PC-3 (cell line): ENCODE data around the gene RTF1. TPM values are rescaled to one million over a fixed set of nuclear protein-coding genes. Genes with fewer than 3 reads are reported as not detected.

Experiments
- ATAC-seq: fragments of 200-7000 bp; cut with Tn5 transposase; 2 replicates; pipeline ENCODE4 v1.9.1; 2020; ENCODE audit warnings: mild to moderate bottlenecking, moderate library complexity
- BruUV-seq: library from RNA; stranded (reverse); fragments of 400-500 nt; replicated peaks from 2 replicates; lab custom pipeline; 2021; lab: Mats Ljungman, UMichigan
- CTCF ChIA-PET: fragments of 300-600 bp; sonication (Branson Sonifier 250); formaldehyde crosslinking; loops from one replicate; lab custom pipeline; 2022; ENCODE audit warnings: antibody characterized with exemption; lab: Charles Lee
- POLR2A ChIA-PET: fragments of 300-600 bp; sonication (Branson Sonifier 250); formaldehyde crosslinking; loops from one replicate; lab custom pipeline; 2022; ENCODE audit warnings: antibody characterized with exemption; ENCODE audit not compliant: unreplicated experiment; lab: Charles Lee
- DNase-seq: peaks from one replicate; pipeline ENCODE4 v3.0.0-alpha.2; 2015
- H2AFZ ChIP-seq: fragments of 300-600 bp; sonication (generic); 2 replicates; pipeline ENCODE4 v1.6.0; 2016; ENCODE audit warnings: antibody characterized with exemption, low read length
- H3F3A ChIP-seq: fragments of 300-600 bp; sonication (generic); one replicate; pipeline ENCODE4 v1.6.0; 2017; ENCODE audit warnings: antibody characterized with exemption, low read length, control low read depth, mild to moderate bottlenecking; ENCODE audit not compliant: unreplicated experiment
- H3K27ac ChIP-seq: fragments of 300-600 bp; sonication (generic); 2 replicates; pipeline ENCODE4 v1.5.1; 2016; ENCODE audit warnings: mild to moderate bottlenecking, low read length
- H3K27me3 ChIP-seq: fragments of 300-600 bp; sonication (generic); 2 replicates; pipeline ENCODE4 v1.6.1; 2016; ENCODE audit warnings: low read length, mixed read lengths
- H3K36me3 ChIP-seq: fragments of 300-600 bp; sonication (generic); 2 replicates; pipeline ENCODE4 v1.6.1; 2016; ENCODE audit warnings: low read depth, mixed run types, low read length, mixed read lengths
- H3K4me1 ChIP-seq: fragments of 300-600 bp; sonication (generic); 2 replicates; pipeline ENCODE4 v1.5.1; 2016; ENCODE audit warnings: low read length; ENCODE audit not compliant: insufficient read depth
- H3K4me2 ChIP-seq: fragments of 300-600 bp; sonication (generic); 2 replicates; pipeline ENCODE4 v1.6.0; 2016; ENCODE audit warnings: low read length
- H3K4me3 ChIP-seq: fragments of 300-600 bp; sonication (generic); 2 replicates; pipeline ENCODE4 v1.5.1; 2016; ENCODE audit warnings: mild to moderate bottlenecking, low read length, mixed read lengths
- H3K79me2 ChIP-seq: fragments of 300-600 bp; sonication (generic); 2 replicates; pipeline ENCODE4 v1.6.1; 2017; ENCODE audit warnings: low read length, mixed read lengths
- H3K9ac ChIP-seq: fragments of 300-600 bp; sonication (generic); 2 replicates; pipeline ENCODE4 v1.6.0; 2016; ENCODE audit warnings: mild to moderate bottlenecking, low read length
- H3K9me2 ChIP-seq: fragments of 300-600 bp; sonication (generic); replicated peaks from 2 replicates; pipeline ENCODE4 v1.6.1; 2016; ENCODE audit warnings: mixed run types, low read length, mixed read lengths
- H3K9me3 ChIP-seq: fragments of 300-600 bp; sonication (generic); 2 replicates; pipeline ENCODE4 v1.6.1; 2016; ENCODE audit warnings: low read length, mixed read lengths
- H4K20me1 ChIP-seq: fragments of 300-600 bp; sonication (generic); 2 replicates; pipeline ENCODE4 v1.6.1; 2016; ENCODE audit warnings: low read length, mixed read lengths
- CTCF ChIP-seq: fragments of 300-600 bp; sonication (generic); conservative IDR thresholded peaks from 2 replicates; pipeline ENCODE4 v1.5.1; 2017; ENCODE audit warnings: antibody characterized with exemption, low read depth, mild to moderate bottlenecking, low read length
- EZH2 ChIP-seq: fragments of 300-600 bp; sonication (generic); IDR thresholded peaks from one replicate; pipeline ENCODE4 v1.6.1; 2017; ENCODE audit warnings: antibody characterized with exemption, mild to moderate bottlenecking, low read length; ENCODE audit not compliant: unreplicated experiment
- EZH2phosphoT487 ChIP-seq: fragments of 300-600 bp; sonication (generic); IDR thresholded peaks from 2 replicates; pipeline ENCODE4 v1.6.1; 2018; ENCODE audit warnings: mild to moderate bottlenecking, antibody characterized with exemption, low read length, borderline replicate concordance
- intact Hi-C: fragments of 100-400 bp; cut with micrococcal nuclease; formaldehyde crosslinking; loops from 2 replicates; pipeline ENCODE4 v1.9.0; 2023
- total RNA-seq: library from RNA; depleted of rRNA; stranded (reverse); fragments of >200 nt; gene quantifications from 2 replicates; pipeline ENCODE4 v1.2.3, GENCODE V29; 2014

Gene RTF1
- total RNA-seq, 1 experiment from 2014 or later: 20.2 TPM

- H3K9me3 ChIP-seq: no peaks in the 10 kb centered on the region
- no peak overlapping the region for H3K4me2 ChIP-seq
- no peak overlapping the region for H3K4me3 ChIP-seq
- ChIA-PET CTCF (no interaction called here), POLR2A (no interaction called here)
- no peak for DNase-seq
- H3K4me1 ChIP-seq: peaks cover 13% of the 10 kb centered on the region
- ATAC-seq: no peak
- H3K9ac ChIP-seq: no peak overlapping the region
- H3F3A ChIP-seq: no peaks in the 10 kb centered on the region
- no peak for TF ChIP-seq EZH2phosphoT487
- TF ChIP-seq CTCF: no peak
- TF ChIP-seq EZH2: no peak
- intact Hi-C loops: no loop called here
- no peaks in the 10 kb centered on the region for H3K27me3 ChIP-seq
- no peak overlapping the region for H3K27ac ChIP-seq
- no peak overlapping the region for H2AFZ ChIP-seq
- H3K36me3 ChIP-seq: no peaks in the 10 kb centered on the region
- no TSS peak for BruUV-seq
- no peaks in the 10 kb centered on the region for H3K9me2 ChIP-seq
- no peaks in the 10 kb centered on the region for H3K79me2 ChIP-seq
- H4K20me1 ChIP-seq: no peaks in the 10 kb centered on the region
These were observed 94.5 kb downstream of the RTF1 start for GRCh38 chr15:41511331-41511898.

GRCh38 chr15:41511899-41512369 is 95.0 kb downstream of the RTF1 start:
- POLR2A ChIA-PET: no interaction called here
- Histone ChIP-seq H3K9ac (no peak overlapping the region), H3K4me3 (no peak overlapping the region), H3F3A (no peaks in the 10 kb centered on the region), H3K9me2 (no peaks in the 10 kb centered on the region), H3K9me3 (no peaks in the 10 kb centered on the region), H4K20me1 (no peaks in the 10 kb centered on the region), H3K27ac (no peak overlapping the region), H3K27me3 (no peaks in the 10 kb centered on the region), H3K4me1 (peaks cover 13% of the 10 kb centered on the region), H2AFZ (no peak overlapping the region), H3K79me2 (no peaks in the 10 kb centered on the region), H3K4me2 (no peak overlapping the region), H3K36me3 (no peaks in the 10 kb centered on the region)
- intact Hi-C loops: no loop called here
- BruUV-seq: no TSS peak
- ATAC-seq (no peak), DNase-seq (no peak)
- CTCF ChIA-PET: no interaction called here
- TF ChIP-seq EZH2phosphoT487 (no peak), CTCF (no peak), EZH2 (no peak)

- no peak overlapping the region for H2AFZ ChIP-seq
- H3K27me3 ChIP-seq: no peaks in the 10 kb centered on the region
- H3F3A ChIP-seq: no peaks in the 10 kb centered on the region
- ATAC-seq: no peak
- DNase-seq: no peak
- intact Hi-C loops: no loop called here
- no peaks in the 10 kb centered on the region for H4K20me1 ChIP-seq
- no peak overlapping the region for H3K4me3 ChIP-seq
- peaks cover 11% of the 10 kb centered on the region for H3K4me1 ChIP-seq
- BruUV-seq: no TSS peak
- H3K36me3 ChIP-seq: no peaks in the 10 kb centered on the region
- no peak overlapping the region for H3K4me2 ChIP-seq
- ChIA-PET CTCF (no interaction called here), POLR2A (no interaction called here)
- no peaks in the 10 kb centered on the region for H3K79me2 ChIP-seq
- H3K27ac ChIP-seq: no peak overlapping the region
- H3K9me2 ChIP-seq: no peaks in the 10 kb centered on the region
- no peak overlapping the region for H3K9ac ChIP-seq
- no peak for TF ChIP-seq CTCF
- TF ChIP-seq EZH2phosphoT487: no peak
- no peak for TF ChIP-seq EZH2
- H3K9me3 ChIP-seq: no peaks in the 10 kb centered on the region
These were observed 95.6 kb downstream of the RTF1 start for GRCh38 chr15:41512512-41512939.
